ENCODE data around the gene TBRG4. TPM values are rescaled to one million over a fixed set of nuclear protein-coding genes. Genes with fewer than 3 reads are reported as not detected.

The TBRG4 gene
- polyA plus RNA-seq, 1 donor from 2014 or later: 52.8 TPM

GRCh38 chr7:45060295-45060694, 51.2 kb downstream of the TBRG4 start:
- H3F3A ChIP-seq (ENCODE audit: insufficient read depth, low read length, poor library complexity, severe bottlenecking): no peaks in the 10 kb centered on the region
- H2AFZ ChIP-seq (ENCODE audit: low read depth, low read length): no peak overlapping the region
- no peaks in the 10 kb centered on the region for H3K79me2 ChIP-seq (replicated peaks; ENCODE audit: insufficient read depth, low read length)
- H3K4me2 ChIP-seq (ENCODE audit: low read length): no peak overlapping the region
- H3K9me3 ChIP-seq (ENCODE audit: low read length): no peaks in the 10 kb centered on the region
- H4K20me1 ChIP-seq (ENCODE audit: insufficient read depth): no peaks in the 10 kb centered on the region
- H3K27me3 ChIP-seq (ENCODE audit: insufficient read depth, low read depth, low read length): no peaks in the 10 kb centered on the region
- no peaks in the 10 kb centered on the region for H3K9me2 ChIP-seq (ENCODE audit: insufficient read depth, low read length)
- no peak overlapping the region for H3K9ac ChIP-seq (ENCODE audit: low read length)
- TF ChIP-seq RAD21 (conservative IDR thresholded peaks at IDR 0.05) (no peak), EZH2 (IDR thresholded peaks at IDR 0.05; ENCODE audit: borderline replicate concordance, insufficient read depth, low read length, poor library complexity, severe bottlenecking) (no peak), SMC3 (conservative IDR thresholded peaks at IDR 0.05; ENCODE audit: poor library complexity) (no peak)
- no peak overlapping the region for H3K4me3 ChIP-seq (ENCODE audit: low read length)
- no peaks in the 10 kb centered on the region for H3K36me3 ChIP-seq (ENCODE audit: insufficient read depth, low read length)
- no peak overlapping the region for H3K27ac ChIP-seq (ENCODE audit: low read length)

GRCh38 chr7:45057878-45058277, 53.6 kb downstream of the TBRG4 start:
- no peaks in the 10 kb centered on the region for H3K9me2 ChIP-seq (ENCODE audit: insufficient read depth, low read length)
- H3K4me3 ChIP-seq (ENCODE audit: low read length): no peak overlapping the region
- no peaks in the 10 kb centered on the region for H3F3A ChIP-seq (ENCODE audit: insufficient read depth, low read length, poor library complexity, severe bottlenecking)
- H3K27me3 ChIP-seq (ENCODE audit: insufficient read depth, low read depth, low read length): no peaks in the 10 kb centered on the region
- no peaks in the 10 kb centered on the region for H3K79me2 ChIP-seq (replicated peaks; ENCODE audit: insufficient read depth, low read length)
- no peak overlapping the region for H2AFZ ChIP-seq (ENCODE audit: low read depth, low read length)
- no peak overlapping the region for H3K4me2 ChIP-seq (ENCODE audit: low read length)
- H3K9ac ChIP-seq (ENCODE audit: low read length): no peak overlapping the region
- H4K20me1 ChIP-seq (ENCODE audit: insufficient read depth): no peaks in the 10 kb centered on the region
- H3K27ac ChIP-seq (ENCODE audit: low read length): no peak overlapping the region
- TF ChIP-seq REST (IDR thresholded peaks at IDR 0.05; ENCODE audit: borderline replicate concordance) (no peak), EP300 (conservative IDR thresholded peaks at IDR 0.05; ENCODE audit: poor library complexity, severe bottlenecking) (no peak), EZH2 (IDR thresholded peaks at IDR 0.05; ENCODE audit: borderline replicate concordance, insufficient read depth, low read length, poor library complexity, severe bottlenecking) (no peak), TAF1 (IDR thresholded peaks at IDR 0.05; ENCODE audit: low read depth) (no peak), POLR2AphosphoS5 (IDR thresholded peaks at IDR 0.05) (no peak), SMC3 (conservative IDR thresholded peaks at IDR 0.05; ENCODE audit: poor library complexity) (no peak), CTCF (IDR thresholded peaks at IDR 0.05; ENCODE audit: poor library complexity, severe bottlenecking) (no peak), MXI1 (conservative IDR thresholded peaks at IDR 0.05; ENCODE audit: poor library complexity, severe bottlenecking) (no peak), RAD21 (conservative IDR thresholded peaks at IDR 0.05) (no peak)
- no peaks in the 10 kb centered on the region for H3K9me3 ChIP-seq (ENCODE audit: low read length)
- H3K36me3 ChIP-seq (ENCODE audit: insufficient read depth, low read length): no peaks in the 10 kb centered on the region
